ENCODE results near the gene DUSP15.

GRCh38 chr20:31820228-31820627, 50.1 kb downstream of the DUSP15 start:
- TF ChIP-seq CTCF (IDR thresholded peaks at IDR 0.05) (no peak), POLR2A (IDR thresholded peaks at IDR 0.05) (no peak)
